HG03039 (cell line): ENCODE data around the gene SCAPER.

Source experiments
- ATAC-seq: cut with Tn5 transposase; IDR thresholded peaks from one replicate; pipeline ENCODE4 v1.9.1; 2021; ENCODE audit warnings: mild to moderate bottlenecking, moderate library complexity; ENCODE audit not compliant: unreplicated experiment

The SCAPER gene

DNA sequence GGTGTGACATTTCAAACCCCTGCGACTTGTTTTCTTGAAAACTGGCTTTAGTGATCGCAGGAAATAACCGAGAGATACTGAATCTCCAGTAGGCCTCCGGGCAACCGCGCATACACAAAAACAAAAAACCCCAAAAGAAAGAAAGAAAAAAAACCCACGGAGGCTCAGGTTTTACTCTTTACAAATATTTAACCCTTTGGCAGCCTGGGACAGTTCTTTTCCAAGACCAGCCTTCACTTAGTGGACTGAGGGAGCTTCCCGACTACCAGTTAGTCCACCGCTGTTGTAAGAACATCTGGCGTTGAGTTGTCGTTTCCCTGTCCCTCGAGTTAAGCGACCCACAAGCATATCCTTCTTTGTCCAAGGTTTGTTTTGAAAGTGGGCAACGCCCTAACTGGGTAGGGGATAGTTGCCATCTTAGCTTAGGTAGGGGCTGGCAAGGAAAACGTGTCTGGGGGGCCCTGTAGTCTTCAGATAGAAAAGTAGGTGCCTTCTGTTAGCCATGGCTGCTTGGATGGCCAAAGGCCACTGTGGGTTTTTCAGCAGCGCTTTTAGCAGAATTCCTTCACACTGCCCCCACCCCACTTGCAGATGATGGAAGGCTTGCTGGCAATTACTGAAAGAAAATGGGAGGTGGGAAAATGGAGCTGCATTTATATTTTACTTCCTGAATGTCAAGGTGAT is 561.7 kb downstream of the SCAPER start:
- no peak for ATAC-seq

DNA sequence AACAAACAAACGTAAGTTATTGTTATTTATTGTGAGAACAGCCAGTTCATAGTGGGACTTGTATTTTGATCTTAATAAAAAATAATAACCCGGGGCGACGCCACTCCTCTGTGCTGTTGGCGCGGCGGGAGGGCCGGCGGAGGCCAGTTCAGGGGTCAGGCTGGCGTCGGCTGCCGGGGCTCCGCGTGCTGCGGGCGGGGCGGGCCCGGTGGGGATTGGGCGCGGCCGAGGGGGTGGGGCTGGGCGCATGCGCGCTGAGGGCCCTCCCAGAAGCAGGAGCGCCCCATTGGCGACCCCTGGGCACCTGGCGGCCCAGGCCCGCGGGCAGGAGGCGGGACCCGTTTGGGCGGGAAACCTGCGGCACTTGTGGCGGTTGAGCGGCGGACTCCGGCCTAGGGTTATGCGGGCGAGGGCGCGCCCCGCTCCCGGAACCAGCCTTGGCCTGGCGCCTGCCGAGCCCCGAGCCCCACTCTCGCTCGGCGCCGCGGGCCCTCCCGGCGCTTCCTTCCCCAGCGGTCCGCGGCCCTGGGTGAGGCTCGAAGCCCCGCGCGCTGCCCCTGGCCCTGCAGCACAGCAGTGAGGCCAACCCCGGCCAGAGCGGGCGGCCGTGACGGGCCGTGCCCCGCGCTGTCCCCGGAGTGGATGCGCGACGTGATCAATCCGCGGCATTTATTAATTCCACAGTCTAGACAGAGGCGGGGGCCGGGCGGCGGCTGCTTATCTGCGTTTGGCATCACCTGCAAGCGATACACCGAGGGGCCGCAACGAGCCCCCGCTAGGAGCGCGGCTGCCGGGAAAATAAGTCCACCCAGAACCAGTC is 562.5 kb downstream of the SCAPER start:
- ATAC-seq = no peak

DNA sequence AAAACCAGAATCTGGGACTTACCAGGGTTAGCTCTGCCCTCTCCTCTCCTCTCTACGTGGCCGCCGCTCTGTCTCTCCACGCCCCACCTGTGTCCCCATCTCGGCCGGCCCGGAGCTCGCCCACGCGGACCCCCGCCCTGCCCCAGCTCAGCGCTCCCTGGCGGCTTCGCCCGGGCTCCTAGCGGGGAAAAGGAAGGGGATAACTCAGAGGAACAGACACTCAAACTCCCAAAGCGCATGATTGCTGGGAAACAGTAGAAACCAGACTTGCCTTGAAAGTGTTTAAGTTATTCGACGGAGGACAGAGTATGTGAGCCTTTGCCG is 563.1 kb downstream of the SCAPER start:
- no peak for ATAC-seq

DNA sequence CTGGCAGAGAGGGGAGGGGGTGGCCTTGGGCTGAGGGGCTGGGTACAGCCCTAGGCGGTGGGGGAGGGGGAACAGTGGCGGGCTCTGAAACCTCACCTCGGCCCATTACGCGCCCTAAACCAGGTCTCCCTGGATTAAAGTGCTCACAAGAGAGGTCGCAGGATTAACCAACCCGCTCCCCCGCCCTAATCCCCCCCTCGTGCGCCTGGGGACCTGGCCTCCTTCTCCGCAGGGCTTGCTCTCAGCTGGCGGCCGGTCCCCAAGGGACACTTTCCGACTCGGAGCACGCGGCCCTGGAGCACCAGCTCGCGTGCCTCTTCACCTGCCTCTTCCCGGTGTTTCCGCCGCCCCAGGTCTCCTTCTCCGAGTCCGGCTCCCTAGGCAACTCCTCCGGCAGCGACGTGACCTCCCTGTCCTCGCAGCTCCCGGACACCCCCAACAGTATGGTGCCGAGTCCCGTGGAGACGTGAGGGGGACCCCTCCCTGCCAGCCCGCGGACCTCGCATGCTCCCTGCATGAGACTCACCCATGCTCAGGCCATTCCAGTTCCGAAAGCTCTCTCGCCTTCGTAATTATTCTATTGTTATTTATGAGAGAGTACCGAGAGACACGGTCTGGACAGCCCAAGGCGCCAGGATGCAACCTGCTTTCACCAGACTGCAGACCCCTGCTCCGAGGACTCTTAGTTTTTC is 563.6 kb downstream of the SCAPER start:
- no peak for ATAC-seq

DNA sequence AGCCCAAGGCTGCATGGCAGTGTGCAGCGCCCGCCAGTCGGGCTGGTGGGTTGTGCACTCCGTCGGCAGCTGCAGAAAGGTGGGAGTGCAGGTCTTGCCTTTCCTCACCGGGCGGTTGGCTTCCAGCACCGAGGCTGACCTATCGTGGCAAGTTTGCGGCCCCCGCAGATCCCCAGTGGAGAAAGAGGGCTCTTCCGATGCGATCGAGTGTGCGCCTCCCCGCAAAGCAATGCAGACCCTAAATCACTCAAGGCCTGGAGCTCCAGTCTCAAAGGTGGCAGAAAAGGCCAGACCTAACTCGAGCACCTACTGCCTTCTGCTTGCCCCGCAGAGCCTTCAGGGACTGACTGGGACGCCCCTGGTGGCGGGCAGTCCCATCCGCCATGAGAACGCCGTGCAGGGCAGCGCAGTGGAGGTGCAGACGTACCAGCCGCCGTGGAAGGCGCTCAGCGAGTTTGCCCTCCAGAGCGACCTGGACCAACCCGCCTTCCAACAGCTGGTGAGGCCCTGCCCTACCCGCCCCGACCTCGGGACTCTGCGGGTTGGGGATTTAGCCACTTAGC is 564.3 kb downstream of the SCAPER start:
- ATAC-seq = no peak

DNA sequence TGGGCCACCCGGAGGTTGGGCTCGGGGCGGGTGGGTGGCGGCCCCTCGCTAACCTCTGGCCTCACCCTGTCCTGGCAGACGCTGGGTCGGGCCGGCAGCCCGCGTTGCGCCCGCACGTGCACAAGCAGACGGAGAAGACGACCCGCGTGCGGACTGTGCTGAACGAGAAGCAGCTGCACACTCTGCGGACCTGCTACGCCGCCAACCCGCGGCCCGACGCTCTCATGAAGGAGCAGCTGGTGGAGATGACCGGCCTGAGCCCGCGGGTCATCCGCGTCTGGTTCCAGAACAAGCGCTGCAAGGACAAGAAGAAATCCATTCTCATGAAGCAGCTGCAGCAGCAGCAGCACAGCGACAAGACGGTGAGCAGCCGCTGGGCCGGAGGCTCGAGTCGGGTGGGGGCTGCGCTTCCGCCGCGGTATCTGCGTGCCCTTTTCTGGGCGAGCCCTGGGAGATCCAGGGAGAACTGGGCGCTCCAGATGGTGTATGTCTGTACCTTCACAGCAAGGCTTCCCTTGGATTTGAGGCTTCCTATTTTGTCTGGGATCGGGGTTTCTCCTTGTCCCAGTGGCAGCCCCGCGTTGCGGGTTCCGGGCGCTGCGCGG is 564.8 kb downstream of the SCAPER start:
- ATAC-seq = no peak

DNA sequence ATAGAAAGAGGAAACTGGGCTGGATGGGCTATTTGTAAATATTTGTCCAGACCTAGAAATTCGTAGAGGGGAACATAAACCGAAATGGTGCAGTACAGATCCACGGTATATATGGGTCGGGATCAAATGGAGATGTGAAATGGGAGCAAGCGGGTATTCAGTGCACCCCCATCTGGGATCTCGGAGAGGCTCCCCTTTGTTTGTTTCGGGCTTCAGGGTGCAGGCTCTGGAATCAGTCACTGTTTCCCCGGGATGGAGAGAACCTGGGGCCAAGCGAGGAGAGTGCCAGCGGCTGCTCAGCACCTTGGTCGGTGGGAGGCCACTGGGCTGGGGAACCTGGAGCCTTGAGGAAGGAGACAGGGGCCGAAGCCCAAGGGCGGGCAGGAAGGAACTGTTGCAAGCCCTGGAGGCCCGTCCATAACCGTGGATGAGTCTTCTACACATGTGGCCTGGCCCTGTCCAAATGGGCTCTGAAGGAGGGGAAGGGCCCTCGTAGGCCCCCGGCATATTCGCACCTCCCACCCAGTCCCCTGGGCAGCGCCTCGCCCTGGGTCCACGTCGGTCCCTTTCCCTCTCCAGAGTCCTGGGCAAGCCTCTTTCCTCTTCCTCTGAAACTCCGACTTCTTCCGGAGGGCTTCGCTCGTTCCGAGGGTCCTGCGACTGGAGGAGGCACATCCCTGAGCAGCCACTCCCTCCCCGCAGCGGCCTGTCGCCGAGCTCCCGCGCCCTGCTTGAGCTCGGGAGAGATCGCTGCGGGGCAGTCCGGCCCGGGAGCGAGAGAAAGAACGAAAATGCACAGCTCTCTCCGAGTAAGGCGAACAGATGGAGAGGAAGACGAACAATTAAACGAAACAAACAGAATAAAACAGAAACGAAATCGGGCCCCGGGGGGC is 565.6 kb downstream of the SCAPER start:
- no peak for ATAC-seq

DNA sequence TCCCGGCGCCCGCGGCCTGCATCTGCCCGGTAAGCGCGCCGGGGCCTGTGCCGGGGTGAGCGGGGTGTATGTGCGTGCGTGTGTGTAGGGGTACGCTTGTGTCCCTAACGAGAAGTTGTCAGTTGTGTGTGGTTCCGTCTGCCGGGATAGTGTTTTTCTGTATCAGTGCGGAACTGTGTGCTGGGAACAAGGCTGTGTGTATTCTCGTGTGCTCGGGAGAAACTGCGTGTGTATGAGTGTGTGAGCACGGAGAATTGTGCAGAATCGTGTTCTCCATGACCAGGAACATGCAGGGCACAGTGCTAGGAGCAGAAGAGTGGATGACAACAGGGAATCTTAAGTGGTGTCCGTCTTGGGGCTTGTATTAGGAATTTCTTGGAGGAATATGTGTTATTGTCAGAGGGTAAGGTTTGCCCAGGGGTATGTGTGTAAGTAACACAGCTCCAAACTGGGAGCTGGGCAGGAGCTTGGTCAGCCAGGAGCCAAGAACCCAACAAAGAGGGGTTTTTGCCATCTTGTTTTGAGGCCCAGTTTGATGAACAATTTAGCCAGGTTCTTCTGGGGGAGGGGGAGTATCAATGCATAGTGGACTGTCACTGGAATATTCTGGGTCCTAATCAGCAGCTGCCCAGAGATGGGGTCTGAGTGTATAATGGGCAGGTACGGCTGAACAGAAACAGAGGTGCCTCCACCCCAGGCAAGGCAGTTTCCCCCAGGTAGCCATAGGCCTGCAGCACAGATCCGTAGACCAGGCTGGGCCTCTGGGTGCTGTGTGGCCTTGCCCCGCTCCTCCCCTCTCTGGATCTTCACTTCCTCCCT is 566.4 kb downstream of the SCAPER start:
- no peak for ATAC-seq

DNA sequence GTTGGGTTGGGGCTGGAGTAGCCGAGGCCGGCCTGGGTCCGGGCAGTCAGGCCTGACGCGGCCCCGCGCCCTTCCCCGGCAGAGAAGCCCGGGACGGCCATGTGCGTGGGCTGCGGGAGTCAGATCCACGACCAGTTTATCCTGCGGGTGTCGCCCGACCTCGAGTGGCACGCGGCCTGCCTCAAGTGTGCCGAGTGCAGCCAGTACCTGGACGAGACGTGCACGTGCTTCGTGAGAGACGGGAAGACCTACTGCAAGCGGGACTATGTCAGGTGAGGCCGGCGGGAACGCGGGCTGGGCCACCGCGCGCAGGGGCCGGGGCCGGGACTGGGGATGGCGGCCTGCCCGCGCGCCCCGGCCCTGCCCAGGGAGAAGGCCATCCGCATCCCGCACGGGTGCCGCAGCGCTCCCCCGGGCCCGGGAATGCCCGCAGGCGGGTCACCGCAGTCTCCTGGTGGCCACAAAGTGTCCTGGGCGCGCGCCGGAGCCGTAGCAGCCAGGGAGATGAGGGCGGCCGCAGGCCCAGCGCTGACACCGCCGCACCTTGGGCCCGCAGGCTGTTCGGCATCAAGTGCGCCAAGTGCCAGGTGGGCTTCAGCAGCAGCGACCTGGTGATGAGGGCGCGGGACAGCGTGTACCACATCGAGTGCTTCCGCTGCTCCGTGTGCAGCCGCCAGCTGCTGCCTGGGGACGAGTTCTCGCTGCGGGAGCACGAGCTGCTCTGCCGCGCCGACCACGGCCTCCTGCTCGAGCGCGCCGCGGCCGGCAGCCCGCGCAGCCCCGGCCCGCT is 567.2 kb downstream of the SCAPER start:
- ATAC-seq = no peak

DNA sequence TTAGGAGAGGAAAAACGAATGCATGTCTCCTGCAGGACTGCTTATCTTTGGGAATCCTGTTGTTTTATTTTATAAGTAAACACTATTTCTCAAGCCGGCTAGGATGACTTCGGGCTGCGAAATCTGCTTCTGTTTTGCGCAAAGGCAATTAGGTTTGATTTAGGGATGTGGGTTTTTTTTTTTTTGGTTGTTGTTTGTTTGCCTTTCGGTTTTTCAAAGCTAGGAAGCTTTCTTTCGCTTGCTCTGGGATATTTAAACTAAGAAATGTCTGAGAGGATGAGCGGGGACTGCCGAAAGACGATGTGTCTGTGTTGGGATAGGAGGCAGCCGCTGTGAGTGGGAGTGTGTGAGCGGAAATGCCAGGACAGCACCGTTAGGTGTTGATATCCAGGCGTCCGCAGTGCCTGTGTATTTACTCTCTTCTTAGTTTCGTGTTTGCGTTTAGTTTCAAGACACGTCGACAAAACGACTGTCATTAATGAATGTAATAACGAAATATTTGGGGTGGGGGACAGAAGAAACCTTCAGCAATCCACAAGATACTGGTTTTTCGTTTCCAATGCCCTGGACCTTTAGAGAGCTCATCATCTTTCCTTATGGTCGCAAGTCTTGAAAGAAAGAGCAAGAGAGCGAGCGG is 568.0 kb downstream of the SCAPER start:
- ATAC-seq = no peak

DNA sequence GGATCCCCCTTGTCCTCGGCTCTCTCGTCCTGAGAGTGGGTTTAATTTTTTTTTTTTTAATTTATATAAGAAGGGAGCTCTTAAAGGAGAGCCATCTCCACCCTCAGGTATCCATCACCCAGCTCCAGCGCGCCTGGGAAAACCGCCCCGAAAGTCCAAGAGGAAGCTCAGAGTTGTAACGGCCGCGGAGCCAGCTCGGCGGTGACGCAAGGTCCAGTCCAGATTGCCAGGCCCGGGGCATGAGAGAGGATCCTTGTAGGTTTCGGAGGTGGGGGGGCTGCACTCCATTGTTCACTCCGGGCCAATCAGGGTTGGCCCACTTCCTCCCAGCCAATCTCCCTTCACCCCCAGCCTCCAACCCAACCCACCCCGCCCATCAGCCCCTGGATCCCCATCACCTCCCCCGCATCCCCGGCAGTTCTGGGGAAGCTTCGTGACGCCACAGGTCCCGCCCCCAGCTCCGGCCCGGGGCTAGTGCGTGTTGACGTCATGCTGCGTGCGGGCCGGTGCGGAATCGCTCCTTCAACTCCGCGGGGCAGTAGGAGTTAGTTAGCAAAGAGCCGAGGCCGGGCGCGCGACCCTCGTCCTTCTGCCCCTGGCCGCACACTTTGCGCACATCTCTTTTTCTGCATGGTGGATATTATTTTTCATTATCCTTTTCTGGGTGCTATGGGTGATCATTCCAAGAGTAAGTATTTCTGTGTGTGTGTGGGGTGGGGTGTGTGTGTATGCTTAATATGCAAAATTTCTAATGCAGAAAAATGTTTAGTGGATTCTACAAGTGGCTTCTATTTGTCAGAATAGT is 568.7 kb downstream of the SCAPER start, which contains the start of gene ISL2:
ISL2 (plus strand) TSS at position 520 of the 805 bp plus-strand sequence; CDS start at position 631, 111 bp downstream.
- peak; percentile 43 for ATAC-seq

DNA sequence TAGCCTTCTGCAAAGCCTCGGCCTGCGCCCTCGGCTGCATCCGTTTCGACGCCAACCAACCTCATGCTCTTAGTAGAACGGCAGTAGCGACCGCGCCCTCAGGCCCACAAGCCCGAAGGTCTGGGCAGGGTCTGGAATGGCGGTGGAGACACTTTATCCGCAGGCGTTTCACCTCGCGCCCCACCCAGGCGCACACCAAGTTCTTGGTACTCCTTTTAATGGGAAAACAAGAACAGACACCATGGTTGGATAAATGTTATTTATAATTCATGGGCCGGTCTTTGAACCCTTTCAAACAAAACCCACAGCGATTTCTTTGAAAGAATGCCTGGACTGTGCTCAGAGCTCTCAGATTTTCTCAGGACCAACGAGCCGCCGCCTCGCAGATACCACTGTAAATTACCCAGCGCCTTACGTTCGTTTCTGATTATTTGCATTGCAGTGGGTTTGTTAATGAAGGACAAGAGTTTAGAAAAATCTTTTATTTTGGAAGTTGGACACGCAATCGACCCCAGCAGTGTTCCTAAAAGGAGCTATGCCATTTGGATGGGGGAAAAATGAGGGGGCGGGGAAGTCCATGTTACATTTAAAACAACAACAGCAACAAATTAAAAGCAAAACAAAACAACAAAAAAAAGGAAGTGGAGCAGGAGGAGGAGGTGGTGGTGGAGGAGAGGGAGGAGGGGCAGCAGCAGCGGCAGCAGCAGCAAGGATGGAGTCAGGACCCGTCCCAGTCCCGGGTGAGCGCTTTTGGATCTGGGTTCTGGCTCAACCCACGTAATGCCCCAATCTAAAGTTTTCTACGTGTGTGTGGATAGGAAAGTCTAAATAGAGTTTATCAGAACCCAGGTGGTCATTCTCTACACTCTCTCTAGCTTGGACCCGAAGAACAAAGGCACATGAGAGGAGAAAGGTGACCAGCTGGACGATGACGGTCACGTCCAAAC is 569.6 kb downstream of the SCAPER start:
- no peak for ATAC-seq

DNA sequence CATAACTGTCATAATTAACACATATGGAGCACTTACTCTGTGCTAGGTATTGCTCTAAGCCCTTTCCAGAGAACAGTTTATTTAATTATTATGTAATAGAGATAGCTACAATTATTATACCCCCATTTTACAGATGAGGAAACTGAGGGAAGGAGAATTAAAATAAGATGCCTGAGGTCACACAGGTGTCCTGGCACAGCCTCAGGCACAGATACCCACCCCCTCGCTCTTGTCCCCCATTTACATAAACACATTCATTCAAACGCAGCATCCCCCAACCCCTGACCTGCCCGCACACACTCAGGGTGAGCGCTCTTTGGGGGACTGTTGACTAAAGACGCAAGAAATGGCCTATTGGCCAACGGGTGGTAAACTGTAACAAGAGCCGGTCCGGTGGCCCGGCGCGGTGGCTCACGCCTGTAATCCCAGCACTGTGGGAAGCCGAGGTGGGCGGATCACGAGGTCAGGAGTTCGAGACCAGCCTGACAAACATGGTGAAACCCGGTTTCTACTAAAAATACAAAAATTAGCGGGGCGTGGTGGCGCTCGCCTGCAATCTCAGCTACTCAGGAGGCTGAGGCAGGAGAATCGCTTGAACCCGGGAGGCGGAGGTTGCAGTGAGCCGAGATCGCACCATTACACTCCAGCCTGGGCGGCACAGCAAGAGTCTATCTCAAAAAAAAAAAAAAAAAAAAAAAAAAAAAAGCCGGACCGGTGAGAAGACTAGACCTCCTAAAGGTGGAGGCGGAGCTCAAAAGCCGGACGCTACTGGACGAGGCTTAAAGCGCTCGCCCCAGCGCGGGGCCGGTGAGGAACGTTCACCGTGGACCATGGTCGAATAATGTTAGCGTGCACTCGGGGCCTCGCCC is 570.5 kb downstream of the SCAPER start:
- ATAC-seq = no peak

DNA sequence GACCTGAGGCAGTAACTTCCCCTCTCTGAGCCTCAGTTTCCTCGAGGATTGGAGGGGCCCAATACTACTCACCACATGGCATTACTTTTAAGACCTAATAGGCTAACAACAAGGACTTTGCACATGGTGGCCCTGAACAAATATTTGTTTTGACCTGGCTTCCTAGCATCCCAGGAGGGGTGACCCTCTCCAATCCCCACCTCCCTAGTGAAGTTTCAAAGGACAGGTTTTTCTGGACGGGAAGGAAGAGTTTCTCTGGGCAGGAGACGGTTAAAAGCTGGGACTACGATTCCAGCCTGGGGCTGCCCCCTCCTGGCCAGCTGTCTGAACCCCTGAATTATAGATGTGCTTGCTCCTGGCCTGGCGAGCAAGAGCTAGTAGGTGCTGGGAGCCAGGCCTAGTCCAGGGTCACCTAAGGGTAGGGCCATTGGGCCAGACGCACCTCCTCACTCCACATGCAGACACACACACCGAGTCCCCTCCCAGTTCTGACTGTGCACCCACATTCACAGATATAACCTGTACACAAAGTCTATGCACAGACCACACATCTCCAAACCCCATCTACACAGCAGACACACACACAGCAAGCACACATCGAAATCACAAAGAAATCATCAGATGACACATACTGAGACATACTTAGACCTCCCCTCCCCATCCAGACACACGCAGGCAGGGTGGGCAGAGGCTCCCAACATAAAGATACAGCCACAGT is 571.3 kb downstream of the SCAPER start:
- no peak for ATAC-seq
